ENCODE measurements around the gene RNASEH2B. TPM values are rescaled to one million over a fixed set of nuclear protein-coding genes. Genes with fewer than 3 reads are reported as not detected.

Gene RNASEH2B
- total and polyA plus RNA-seq, 2 of the 8 experiments (the other 6 are each of a cell fraction or from before 2014, with no cell fraction given): 19.3 to 43.9 TPM

DNA sequence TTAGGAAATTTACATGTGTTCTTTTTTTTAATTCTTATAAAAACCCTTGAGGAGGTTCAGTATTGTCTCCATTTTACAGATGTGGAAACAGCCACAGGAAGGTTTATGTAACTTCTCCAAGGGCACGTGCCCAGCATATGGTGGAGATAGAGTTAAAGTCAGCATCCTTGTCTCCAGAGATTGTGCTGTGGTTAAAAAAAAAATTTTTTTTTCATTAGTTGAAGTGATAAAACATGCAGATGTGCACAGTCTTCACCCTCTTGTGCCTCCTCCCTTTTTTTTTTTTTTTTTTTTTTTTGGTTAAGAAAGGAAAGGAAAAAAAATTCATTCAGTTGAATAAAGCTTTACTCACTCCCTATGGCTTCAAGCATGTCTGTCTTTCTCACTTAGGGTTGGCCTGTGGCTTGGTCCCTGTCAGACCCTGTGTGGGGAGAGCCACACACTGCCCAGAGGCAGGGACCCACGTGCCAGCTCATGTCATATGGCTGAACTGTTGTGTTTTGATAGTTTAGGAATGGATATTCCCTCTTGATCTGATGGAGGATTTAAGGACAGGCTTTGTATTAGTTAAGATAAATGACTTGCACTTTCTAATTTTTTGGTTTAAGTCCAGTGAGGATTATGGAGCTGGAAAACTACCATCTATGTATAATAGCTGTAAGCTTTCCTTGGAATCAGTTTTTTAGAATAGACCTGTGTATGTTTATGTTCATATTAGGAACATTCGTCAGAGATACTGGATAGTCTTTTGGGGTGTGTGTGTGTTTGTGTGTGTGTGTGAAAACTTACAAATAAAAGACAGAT, 19.3 kb downstream of the RNASEH2B start:
- Histone ChIP-seq H3K4me1 (replicated peaks in 1 of 4; ENCODE audit: control insufficient read depth in 3 of 4, insufficient read depth in 4 of 4, low read length in 3 of 4) (peaks cover 0 to 2% (median 0%) of the 10 kb centered on the region in 4 experiments; a peak in 1 of 7 replicates), H3K27me3 (replicated peaks in 1 of 4; ENCODE audit: control insufficient read depth in 3 of 4, extremely low read depth in 1 of 4, insufficient read depth in 3 of 4, low read length in 3 of 4) (no peaks in the 10 kb centered on the region), H3K23me2 (ENCODE audit: low read depth, low read length) (no peaks in the 10 kb centered on the region), H2BK20ac (ENCODE audit: low read length) (no peak overlapping the region), H3K9ac (replicated peaks in 1 of 4; ENCODE audit: extremely low read depth in 1 of 4, low read depth in 3 of 4, low read length in 3 of 4) (no peak overlapping the region), H2BK15ac (ENCODE audit: low read length) (no peak overlapping the region), H3K4me3 (ENCODE audit: extremely low read depth in 1 of 4, insufficient read depth in 2 of 4, low read depth in 3 of 4, low read length in 4 of 4) (no peak overlapping the region), H2AFZ (ENCODE audit: low read length) (no peak overlapping the region), H3K36me3 (ENCODE audit: control insufficient read depth in 2 of 4, insufficient read depth in 4 of 4, low read length in 3 of 4) (peaks cover 0 to 4% (median 0%) of the 10 kb centered on the region in 4 experiments; a peak in 1 of 8 replicates), H3K27ac (ENCODE audit: low read depth, low read length) (no peak overlapping the region), H3K9me3 (ENCODE audit: insufficient read depth in 2 of 2, low read depth in 1 of 2, low read length in 1 of 2) (peaks cover 10% of the 10 kb centered on the region in 2 experiments), H3K79me2 (ENCODE audit: control insufficient read depth in 1 of 2, insufficient read depth in 2 of 2, low read length in 2 of 2) (peaks cover 0 to 7% of the 10 kb centered on the region in 2 experiments; a peak in 1 of 4 replicates), H4K91ac (replicated peaks; ENCODE audit: insufficient read length, low read length) (no peak overlapping the region), H4K20me1 (replicated peaks in 1 of 2; ENCODE audit: control insufficient read depth in 1 of 2, insufficient read depth in 2 of 2, low read length in 2 of 2) (no peaks in the 10 kb centered on the region), H2AK5ac (ENCODE audit: low read depth, low read length) (no peak overlapping the region), H3K4me2 (ENCODE audit: insufficient read depth in 1 of 2, low read depth in 2 of 2, low read length in 2 of 2) (no peak overlapping the region), H4K5ac (ENCODE audit: insufficient read length, low read depth, low read length) (no peak overlapping the region), H3K18ac (ENCODE audit: extremely low read depth, low read length) (no peak overlapping the region; the same call in 1 of the 2 replicates), H2BK120ac (replicated peaks; ENCODE audit: low read depth, low read length) (no peak overlapping the region), H3K23ac (ENCODE audit: insufficient read length) (no peak overlapping the region), H3K4ac (replicated peaks; ENCODE audit: insufficient read length, low read depth, low read length) (no peak overlapping the region), H3K56ac (replicated peaks; ENCODE audit: insufficient read length, low read depth, low read length) (no peak overlapping the region), H2BK12ac (ENCODE audit: low read depth, low read length) (no peak overlapping the region; the same call in 1 of the 2 replicates), H2BK5ac (ENCODE audit: low read depth, low read length) (no peak overlapping the region), H3K79me1 (ENCODE audit: low read depth, low read length) (no peaks in the 10 kb centered on the region; the same call in 1 of the 2 replicates), H4K8ac (ENCODE audit: extremely low read depth, insufficient read depth, low read length) (no peak overlapping the region), H3K14ac (ENCODE audit: insufficient read length) (no peak overlapping the region)
- DNase-seq (ENCODE audit: low read depth in 1 of 2, low spot score in 2 of 2): no peak
- FAIRE-seq: no peak
- ChIA-PET CTCF (ENCODE audit: partially characterized antibody) (interaction anchor here (0.6 to 1.0 kb wide), 2 partner anchors 141 to 228 kb away, joined by 3 read pairs; no protein-coding TSS in a partner anchor), POLR2A (ENCODE audit: partially characterized antibody) (no interaction called here)
- WGBS, 2 experiments (ENCODE audit: extremely low coverage in 1 of 2, insufficient coverage in 1 of 2, insufficient read length in 1 of 2, insufficient replicate concordance in 2 of 2, low coverage in 1 of 2, low lambda C conversion rate in 2 of 2, missing lambda C conversion rate in 1 of 2): 79% methylated on average over 3 of the region's 3 CpGs; no CpG with 5 or more reads in 1 of the 2 experiments
- TF ChIP-seq CBX5 (IDR thresholded peaks at IDR 0.05; ENCODE audit: low read depth, low read length) (no peak), YY1 (IDR thresholded peaks at IDR 0.05; ENCODE audit: low read depth, low read length) (no peak), JUN (IDR thresholded peaks at IDR 0.05; ENCODE audit: low read depth, low read length) (no peak), TCF12 (IDR thresholded peaks at IDR 0.05; ENCODE audit: low read depth, low read length) (no peak), RBBP5 (IDR thresholded peaks at IDR 0.05; ENCODE audit: borderline replicate concordance, low read depth, low read length) (no peak), CHD2 (IDR thresholded peaks at IDR 0.05; ENCODE audit: low read length) (no peak), RFX5 (IDR thresholded peaks at IDR 0.05; ENCODE audit: borderline replicate concordance, low read depth, low read length) (no peak), HDAC2 (IDR thresholded peaks at IDR 0.05; ENCODE audit: borderline replicate concordance in 1 of 2, low read depth in 2 of 2, low read length in 2 of 2) (no peak)

Data from H1 (cell line).